ENCODE measurements around the gene ZNF407.

DNA sequence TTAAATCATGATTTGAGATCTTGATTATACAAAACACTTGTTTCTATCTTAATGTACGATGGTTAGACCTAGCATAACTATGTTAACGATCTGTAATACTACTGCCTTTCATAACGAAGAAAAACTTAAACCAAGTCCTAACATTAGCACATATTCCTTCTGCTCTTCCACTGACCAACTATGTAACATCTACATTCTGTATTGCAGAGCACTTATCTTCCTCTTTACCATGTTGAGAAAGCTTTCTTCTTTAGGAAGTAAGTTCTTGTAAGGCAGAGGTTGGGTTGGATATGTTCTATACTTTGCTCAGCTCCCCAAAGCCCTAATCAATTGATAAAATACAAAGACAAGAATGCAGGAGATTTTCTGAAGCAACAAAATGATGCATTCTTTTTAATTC lies 7.9 kb upstream of the ZNF407 start:
- TF ChIP-seq, protein P1, sequence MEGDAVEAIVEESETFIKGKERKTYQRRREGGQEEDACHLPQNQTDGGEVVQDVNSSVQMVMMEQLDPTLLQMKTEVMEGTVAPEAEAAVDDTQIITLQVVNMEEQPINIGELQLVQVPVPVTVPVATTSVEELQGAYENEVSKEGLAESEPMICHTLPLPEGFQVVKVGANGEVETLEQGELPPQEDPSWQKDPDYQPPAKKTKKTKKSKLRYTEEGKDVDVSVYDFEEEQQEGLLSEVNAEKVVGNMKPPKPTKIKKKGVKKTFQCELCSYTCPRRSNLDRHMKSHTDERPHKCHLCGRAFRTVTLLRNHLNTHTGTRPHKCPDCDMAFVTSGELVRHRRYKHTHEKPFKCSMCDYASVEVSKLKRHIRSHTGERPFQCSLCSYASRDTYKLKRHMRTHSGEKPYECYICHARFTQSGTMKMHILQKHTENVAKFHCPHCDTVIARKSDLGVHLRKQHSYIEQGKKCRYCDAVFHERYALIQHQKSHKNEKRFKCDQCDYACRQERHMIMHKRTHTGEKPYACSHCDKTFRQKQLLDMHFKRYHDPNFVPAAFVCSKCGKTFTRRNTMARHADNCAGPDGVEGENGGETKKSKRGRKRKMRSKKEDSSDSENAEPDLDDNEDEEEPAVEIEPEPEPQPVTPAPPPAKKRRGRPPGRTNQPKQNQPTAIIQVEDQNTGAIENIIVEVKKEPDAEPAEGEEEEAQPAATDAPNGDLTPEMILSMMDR (IDR thresholded peaks at IDR 0.05 in 8 of 11, conservative IDR thresholded peaks at IDR 0.05 in 3 of 11) = no peak
- TF ChIP-seq POLR2A (IDR thresholded peaks at IDR 0.05) (no peak), POLR2AphosphoS5 (IDR thresholded peaks at IDR 0.05) (no peak)
